H1 (cell line): Measurements from ENCODE around the gene RNPEPL1. TPM values are rescaled to one million over a fixed set of nuclear protein-coding genes. Genes with fewer than 3 reads are reported as not detected.

Experiments used
- ASH2L ChIP-seq: fragments of 200-600, 300-600 bp; sonication (generic); IDR thresholded peaks from one replicate; pipeline ENCODE4 v1.7.1; 2017; ENCODE audit warnings: low read length
- CEBPB ChIP-seq: IDR thresholded peaks from 2 replicates; pipeline ENCODE4 v1.6.1; 2012; ENCODE audit warnings: low read depth, low read length
- CHD7 ChIP-seq: fragments of 300-600 bp; sonication (generic); IDR thresholded peaks from 2 replicates; pipeline ENCODE4 v1.7.1; 2012; ENCODE audit warnings: low read length, moderate library complexity, mild to moderate bottlenecking, inconsistent platforms; ENCODE audit not compliant: insufficient replicate concordance
- JUND ChIP-seq: IDR thresholded peaks from 2 replicates; pipeline ENCODE4 v1.6.1; 2011; ENCODE audit warnings: mild to moderate bottlenecking, improper control_type of control experiment, low read length
- polyA plus RNA-seq, 7 experiments: library from polyadenylated mRNA; depleted of rRNA in 3 of 7; stranded (reverse) in 5 of 7; unstranded in 2 of 7; fragments of >200 nt in 5 of 7; fragments of 200-250 nt in 2 of 7; gene quantifications; 1 replicate in 5 of 7; 2 replicates in 1 of 7; 4 replicates in 1 of 7; pipeline versions ENCODE4 v1.2.1 to v1.2.3, GENCODE V29; 2011 to 2013; ENCODE audit warnings: missing spikeins in 2 of 7, mixed read lengths in 2 of 7
- total RNA-seq: library from RNA; stranded (reverse); fragmentation: NEBNext Ultra II Directional; extraction: Animal tissue kit (Norgen Biotek cat#: 25700); gene quantifications from 2 replicates; pipeline ENCODE4 v1.2.1, GENCODE V29; 2021

Gene RNPEPL1
- total and polyA plus RNA-seq, 2 of the 8 experiments (the other 6 are each of a cell fraction or from before 2014, with no cell fraction given) = 9.0 to 11.3 TPM

DNA sequence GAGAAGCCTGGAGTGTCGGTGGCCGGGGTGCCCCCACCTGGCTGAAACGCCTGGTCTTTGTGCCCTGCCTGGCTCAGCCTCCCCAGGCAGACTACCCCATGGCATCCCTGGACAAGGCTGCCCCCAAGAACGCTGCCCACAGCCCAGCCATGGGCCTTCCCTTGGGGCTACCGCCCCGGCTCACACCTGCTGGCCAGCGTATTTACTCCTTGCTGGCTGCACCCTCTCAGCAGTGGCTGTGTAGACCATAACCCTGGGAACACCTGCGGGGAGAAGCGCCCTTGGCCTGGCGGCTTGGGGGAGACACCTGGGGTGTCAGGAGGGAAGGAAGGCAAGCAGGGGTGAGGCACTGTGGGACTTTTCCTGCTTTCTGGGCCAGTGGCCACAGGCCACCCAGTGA is 35.6 kb downstream of the RNPEPL1 start (continued):
- TF ChIP-seq CHD7 (no peak), JUND (no peak), ASH2L (no peak), CEBPB (no peak)
